NCI-H69 (cell line): ENCODE results near the gene LDLRAD4.

Experiments
- DNase-seq: peaks from one replicate; lab custom pipeline; 2025; lab: John Stamatoyannopoulos, UW

Gene LDLRAD4

GRCh38 chr18:13618760-13619438 lies 400.3 kb downstream of the LDLRAD4 start:
- no peak for DNase-seq

DNA sequence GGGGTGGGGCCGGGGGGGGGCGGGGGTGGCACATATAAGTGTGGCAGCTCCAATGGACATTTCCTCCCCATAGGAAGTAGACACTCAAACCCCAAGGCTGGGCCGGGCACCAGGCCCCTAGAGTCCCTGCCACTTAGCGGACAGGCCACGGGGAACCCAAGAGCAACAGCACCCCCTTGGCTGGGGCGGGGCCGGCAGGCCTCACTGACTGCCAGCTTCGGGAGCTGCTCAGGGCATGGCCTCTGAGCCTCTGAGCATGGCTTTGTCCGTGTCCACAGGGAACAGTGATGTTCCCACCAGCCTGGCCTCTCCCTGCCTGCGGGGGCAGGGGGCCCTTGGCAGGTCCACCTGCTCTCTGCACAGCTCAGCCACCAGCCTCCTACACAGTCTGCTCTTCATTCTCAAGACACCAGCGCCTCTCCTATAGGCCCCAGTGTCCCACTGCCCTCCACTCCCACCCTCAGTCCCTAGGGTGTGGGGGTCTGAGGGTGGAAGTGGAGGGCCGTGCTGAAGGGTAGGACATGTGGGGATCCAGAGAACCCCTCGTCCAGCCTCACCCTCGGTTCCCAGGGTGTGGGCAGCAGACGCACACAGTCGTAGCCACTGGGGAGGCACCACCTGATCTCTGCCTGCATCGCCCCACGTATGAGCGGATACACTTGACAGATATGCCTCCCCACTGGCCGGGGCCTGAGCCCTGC lies 401.1 kb downstream of the LDLRAD4 start:
- DNase-seq: no peak

DNA sequence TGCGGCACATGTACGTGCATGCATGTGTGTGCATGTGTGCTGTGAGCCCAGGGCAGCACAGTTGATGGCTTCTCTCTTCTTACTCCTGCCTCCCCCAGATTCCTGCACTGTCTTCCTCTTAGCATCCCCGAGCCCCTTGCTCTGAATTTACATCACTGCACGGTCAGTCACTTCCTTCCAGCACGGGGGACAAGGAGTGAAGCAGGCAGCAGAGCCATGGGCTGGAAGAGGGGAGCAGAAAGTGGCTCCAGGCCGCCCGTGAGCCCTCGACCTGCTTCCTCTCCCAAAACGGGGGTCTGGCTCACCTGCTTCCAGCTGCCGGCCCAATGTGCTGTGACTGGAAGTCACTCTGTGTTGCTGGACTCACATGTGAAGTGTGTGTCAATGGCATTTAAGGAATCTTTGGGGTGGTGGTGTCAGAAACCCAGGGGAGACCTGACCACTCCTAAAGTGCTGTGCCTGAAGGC lies 401.7 kb downstream of the LDLRAD4 start:
- DNase-seq: no peak

GRCh38 chr18:13620818-13621445 lies 402.4 kb downstream of the LDLRAD4 start:
- DNase-seq: no peak

GRCh38 chr18:13621446-13621849 lies 402.9 kb downstream of the LDLRAD4 start:
- no peak for DNase-seq

DNA sequence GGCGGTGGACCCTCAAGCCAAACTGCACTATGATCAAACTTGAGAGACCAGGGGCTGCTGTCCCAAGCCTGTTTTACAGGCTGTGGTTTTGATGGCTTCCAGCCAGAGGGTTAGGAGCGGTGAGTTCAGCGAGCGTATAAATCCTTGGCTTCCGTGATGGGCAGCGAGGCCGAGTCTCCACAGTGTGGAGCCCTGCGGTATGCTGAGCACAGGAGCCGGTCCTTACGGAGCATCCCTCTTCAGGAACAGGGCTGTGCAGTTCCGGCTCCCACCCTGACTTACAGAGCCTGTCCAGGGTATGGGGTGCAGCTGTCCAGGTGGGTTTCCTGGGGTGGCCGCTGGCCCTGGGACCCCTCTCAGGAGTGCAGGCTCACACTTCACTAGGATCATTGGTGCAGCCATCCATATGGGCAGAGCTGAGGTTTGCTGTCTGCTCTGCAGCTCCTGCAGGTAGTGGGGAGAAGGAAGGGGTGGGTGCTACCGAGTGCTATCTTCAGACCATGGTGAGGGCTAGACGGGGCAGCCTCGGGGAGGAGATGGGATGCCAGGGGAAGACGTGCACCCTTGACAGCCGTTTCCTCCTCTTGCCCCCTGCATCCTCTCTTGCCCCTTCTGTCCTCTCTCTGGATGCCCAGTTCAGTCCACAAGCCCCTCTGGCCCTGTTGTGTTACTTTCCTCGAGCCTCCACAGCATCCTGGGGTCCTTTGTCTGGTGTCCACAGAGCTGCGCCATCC lies 403.5 kb downstream of the LDLRAD4 start:
- no peak for DNase-seq

DNA sequence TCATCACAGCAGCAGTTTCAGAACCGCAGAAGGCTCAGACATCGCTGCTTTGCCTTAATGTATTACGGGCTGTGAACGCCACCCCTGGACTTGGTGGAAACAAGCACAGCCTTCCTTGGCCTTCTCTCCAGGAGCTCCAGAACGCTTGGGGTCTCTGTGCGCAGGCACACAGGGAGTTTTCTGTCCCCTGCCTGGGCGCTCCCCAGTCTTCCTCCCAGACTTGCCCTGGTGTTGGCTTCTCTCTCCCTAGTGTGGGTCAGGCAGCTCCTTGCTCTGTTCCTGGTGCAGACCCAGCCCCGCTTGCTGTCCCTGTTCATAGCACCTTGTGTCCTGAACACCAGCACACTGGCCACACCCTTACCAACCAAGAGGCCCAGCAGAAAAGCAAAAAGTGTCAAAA lies 404.2 kb downstream of the LDLRAD4 start:
- no peak for DNase-seq

- DNase-seq: no peak
Measured at GRCh38 chr18:13623348-13623747, 404.8 kb downstream of the LDLRAD4 start.

GRCh38 chr18:13623871-13624270 lies 405.3 kb downstream of the LDLRAD4 start:
- no peak for DNase-seq

DNA sequence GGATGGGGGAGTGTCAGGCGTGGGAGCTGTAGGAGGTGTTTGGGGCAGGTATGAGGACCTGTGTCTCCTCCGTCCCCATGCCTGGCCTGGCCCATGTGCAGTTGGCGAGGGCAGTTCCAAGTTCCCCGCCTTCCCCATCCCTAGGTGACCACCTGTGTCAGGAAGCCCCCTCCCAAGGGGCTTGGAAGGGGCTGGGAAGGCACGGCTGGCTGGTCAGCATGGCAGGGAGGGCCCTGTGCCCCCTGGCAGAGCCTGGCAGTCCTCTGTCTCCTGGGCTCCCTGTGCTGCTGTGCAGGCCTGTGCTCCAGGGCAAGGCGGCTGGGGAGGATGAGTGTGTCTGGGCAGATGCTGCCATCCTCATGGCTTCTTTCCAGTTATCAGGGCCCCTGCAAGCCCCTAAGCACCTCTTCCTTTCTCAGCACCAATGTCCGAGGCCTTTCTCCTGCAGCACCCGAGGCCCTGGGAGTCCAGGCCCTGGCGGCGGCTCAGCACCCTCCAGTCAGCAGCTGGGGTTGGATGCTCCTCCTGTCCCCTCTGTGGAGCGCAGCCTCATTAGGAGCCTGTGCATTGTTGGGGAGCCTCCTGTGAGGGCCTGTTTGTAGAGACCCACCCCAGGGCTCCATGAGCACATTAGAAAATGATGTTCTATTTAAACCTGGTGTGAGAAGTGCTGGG lies 406.1 kb downstream of the LDLRAD4 start:
- DNase-seq: no peak

DNA sequence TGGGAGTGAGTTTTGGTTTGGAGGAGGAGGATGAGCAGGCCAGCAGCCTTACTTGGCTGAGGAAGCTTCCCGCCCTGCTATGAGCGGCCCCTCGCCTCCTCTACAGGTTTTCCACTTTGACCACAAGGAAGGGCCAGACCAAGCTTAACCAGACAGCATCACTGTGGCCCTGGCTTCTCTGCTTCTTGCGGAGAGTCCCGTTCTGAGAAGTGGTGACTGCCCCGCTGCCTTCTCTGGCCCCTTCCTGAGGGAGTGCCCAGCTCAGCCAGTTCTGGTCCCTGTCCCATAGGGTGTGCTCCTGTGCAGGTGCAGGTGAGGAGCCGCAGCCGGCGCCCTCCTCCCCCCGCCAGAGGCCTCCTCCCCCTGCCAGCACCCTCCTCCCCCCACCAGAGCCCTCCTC lies 406.8 kb downstream of the LDLRAD4 start:
- DNase-seq: no peak

DNA sequence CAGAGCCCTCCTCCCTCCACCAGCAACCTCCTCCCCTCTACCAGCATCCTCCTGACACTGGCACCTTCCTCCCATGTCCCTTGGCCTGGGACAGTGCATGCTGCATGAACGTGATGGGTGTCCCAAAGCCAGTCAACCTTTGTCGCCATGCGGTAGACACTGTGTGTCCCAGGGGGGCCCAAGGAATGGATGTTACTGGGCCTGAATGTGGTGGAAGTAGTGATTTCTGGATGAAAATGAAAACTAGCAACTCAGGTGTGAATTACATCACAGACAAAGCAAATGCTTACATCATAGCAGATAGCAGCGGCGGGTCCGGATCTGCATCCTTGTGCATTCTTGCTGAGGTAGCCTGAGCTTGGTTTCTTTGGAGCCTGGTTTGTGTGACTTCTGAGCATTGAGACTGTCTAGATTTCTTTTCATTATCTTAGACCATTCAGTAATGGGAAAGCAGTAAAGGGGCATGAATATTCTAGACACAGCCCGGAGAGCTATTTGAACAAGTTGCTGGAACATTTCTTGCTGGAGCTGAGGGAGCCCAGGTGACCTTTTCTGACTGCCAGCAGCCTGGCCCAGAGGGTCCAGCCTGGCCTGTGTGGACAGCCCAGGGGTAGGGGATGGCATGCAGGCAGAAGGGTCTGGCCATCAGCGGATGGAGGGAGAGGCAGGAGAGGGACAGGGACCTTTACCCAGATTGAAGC lies 407.4 kb downstream of the LDLRAD4 start:
- no peak for DNase-seq

DNA sequence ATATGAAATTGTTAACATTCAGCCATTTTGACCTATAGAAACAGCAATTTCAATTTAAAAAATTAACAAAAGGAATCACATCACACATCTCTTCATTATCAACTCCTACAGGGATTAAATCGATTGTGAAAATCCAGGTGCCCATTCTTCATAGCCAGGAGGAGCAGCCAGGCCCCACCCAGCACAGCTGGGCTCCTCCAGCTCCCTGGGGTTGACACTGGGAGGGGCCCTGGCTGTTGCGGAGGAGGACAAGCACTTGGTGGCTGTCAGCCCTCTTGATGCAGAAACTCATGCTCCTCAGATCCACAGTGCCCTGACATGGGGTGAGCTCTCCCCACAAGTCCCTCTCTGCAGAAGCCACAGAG lies 408.0 kb downstream of the LDLRAD4 start:
- peak; percentile 15 for DNase-seq

- DNase-seq: no peak
Measured at GRCh38 chr18:13627639-13628038, 409.1 kb downstream of the LDLRAD4 start.

DNA sequence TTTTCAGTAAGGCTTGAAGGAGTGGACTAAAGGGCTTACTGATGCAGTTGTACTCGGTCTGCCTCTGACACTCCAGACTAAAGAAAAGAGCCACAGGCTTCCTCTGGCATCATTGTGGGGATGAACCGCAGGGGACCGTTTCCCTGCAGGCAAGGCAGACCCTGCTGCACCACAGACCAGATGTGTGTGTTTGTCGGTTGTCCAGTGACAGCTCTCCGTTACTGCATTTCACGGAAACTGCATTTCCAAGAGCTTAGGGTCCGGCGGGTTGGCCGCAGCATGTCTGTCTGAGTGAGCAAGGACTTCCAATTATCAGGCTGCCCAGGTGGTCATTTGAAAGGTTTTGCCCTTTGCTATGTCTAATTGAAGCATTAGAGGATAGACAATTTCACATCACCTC lies 409.7 kb downstream of the LDLRAD4 start:
- DNase-seq: peak; percentile 51

DNA sequence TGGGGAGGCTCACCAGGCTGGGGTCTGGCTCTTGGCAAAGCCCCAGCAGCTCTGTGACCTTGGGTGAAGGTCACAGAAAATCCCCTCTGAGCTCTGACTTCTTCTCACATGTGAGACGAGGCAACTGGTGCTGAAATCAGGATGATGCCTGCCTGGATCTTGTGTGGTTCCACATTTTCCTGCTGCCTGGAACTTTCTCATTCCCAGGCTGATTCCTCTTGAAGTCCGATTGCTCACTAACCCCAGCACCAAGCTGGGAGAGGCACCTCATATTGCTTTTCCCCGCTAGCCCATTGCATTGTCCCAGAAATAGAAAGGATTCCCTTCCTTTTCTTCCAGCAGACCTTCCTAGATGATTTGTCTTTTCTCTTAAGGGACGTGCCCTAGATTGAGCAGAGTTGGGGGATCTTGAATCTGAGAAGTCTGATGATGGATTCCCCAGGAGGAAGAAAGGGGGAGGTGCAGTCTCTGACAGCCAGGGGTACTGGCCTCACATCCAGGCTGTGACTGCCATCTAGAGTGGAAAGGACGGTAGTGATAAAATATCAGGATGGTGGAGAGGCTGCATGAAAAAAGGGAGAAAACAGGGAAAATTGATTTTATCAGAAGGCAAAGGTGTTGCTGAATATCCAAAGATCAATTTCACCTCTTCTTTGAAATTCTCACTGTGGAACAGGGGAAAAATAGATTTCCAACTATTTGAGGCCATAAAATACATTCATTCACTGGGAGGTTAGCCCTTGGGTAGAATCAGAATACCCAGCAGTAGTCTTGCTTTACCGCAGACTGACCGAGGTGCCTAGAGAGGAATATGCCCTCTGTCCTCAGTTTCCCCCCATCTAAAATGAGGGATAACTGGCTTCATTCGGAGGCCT lies 411.5 kb downstream of the LDLRAD4 start:
- peak; percentile 81 for DNase-seq

DNA sequence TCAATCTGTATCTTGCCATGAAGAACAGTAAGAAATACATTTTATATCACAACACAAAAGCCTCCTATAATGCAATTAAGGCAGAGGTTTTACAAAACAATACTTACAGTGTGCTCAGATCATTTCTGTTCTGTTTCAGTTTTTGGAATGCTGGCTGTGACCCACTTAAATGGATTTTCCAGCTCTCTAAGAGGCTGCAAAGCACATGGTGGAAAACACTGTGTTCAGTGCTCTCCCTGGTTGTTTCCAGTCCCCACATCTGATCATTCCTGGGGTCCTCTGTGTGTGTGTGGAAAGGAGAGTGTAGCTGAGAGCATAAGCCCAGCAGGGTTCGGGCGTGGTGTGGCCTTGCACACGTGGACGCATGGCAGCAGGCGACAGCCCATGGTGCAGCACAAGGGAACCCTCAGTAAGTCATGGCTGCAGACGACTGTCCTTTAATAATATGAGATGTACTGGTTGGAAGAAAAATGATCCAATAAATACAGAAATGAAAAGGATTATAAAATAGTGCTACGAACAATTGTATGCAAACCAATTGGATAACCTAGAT lies 412.2 kb downstream of the LDLRAD4 start:
- no peak for DNase-seq

- DNase-seq: no peak
Measured at GRCh38 chr18:13633700-13634099, 415.1 kb downstream of the LDLRAD4 start.

DNA sequence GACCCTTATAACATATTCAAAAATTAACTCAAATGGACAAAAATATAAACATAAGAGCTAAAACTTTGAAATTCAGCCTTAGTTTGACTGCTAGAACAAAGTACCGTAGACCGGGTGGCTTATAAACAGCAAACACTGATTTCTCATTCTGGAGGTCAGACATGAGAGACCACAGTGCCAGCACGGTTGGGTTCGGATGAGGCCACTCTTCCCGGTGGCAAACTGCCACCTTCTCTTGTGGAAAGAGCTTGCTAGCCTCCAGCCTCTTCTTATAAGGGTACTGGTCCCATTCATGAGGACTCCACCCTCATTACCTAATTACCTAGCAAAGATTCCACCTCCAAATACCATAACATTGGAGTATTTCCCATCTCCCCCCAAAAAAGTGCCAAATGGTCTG lies 416.5 kb downstream of the LDLRAD4 start:
- no peak for DNase-seq
